Calu3 (cell line): Measurements from ENCODE around the gene NAIF1. TPM values are rescaled to one million over a fixed set of nuclear protein-coding genes. Genes with fewer than 3 reads are reported as not detected.

Experiments used
- BruUV-seq: library from RNA; stranded (reverse); fragments of 400-500 nt; replicated peaks from 2 replicates; lab custom pipeline; 2021; lab: Mats Ljungman, UMichigan
- CTCF ChIA-PET: fragments of 300-600 bp; sonication (Branson Sonifier 250); formaldehyde crosslinking; loops from one replicate; lab custom pipeline; 2022; ENCODE audit warnings: antibody characterized with exemption; lab: Charles Lee
- DNase-seq: peaks from one replicate; pipeline ENCODE4 v3.0.0; 2022
- H3K27ac Mint-ChIP-seq: one replicate; pipeline ENCODE4 v1.8.0; 2022; ENCODE audit warnings: mixed read lengths; ENCODE audit not compliant: unreplicated experiment
- H3K27me3 Mint-ChIP-seq: one replicate; pipeline ENCODE4 v1.8.0; 2022; ENCODE audit warnings: mixed read lengths; ENCODE audit not compliant: unreplicated experiment
- H3K36me3 Mint-ChIP-seq: one replicate; pipeline ENCODE4 v1.8.0; 2022; ENCODE audit warnings: mild to moderate bottlenecking, moderate library complexity, mixed read lengths; ENCODE audit not compliant: insufficient read depth, unreplicated experiment
- H3K4me1 Mint-ChIP-seq: one replicate; pipeline ENCODE4 v1.8.0; 2022; ENCODE audit warnings: mild to moderate bottlenecking, low read depth, mixed read lengths; ENCODE audit not compliant: unreplicated experiment
- H3K4me3 Mint-ChIP-seq: one replicate; pipeline ENCODE4 v1.8.0; 2022; ENCODE audit warnings: mild to moderate bottlenecking, low read depth, moderate library complexity, mixed read lengths; ENCODE audit not compliant: unreplicated experiment
- H3K9me3 Mint-ChIP-seq: one replicate; pipeline ENCODE4 v1.8.0; 2022; ENCODE audit warnings: low read depth, mixed read lengths; ENCODE audit not compliant: unreplicated experiment
- CTCF ChIP-seq: fragments of 200-600 bp; IDR thresholded peaks from one replicate; pipeline ENCODE4 v1.8.0; 2022; ENCODE audit warnings: antibody characterized with exemption; ENCODE audit not compliant: unreplicated experiment
- intact Hi-C: fragments of 100-400 bp; cut with micrococcal nuclease; formaldehyde crosslinking; loops from one replicate; pipeline ENCODE4 v1.10.0; 2022; ENCODE audit not compliant: unreplicated experiment
- total RNA-seq: library from RNA; stranded (reverse); gene quantifications from 2 replicates; pipeline ENCODE4 v1.2.3, GENCODE V29; 2022

The NAIF1 gene
- total RNA-seq, 1 experiment from 2014 or later: 9.0 TPM

- Mint-ChIP-seq H3K27me3 (no peaks in the 10 kb centered on the region), H3K4me1 (peaks cover 23% of the 10 kb centered on the region), H3K36me3 (peaks cover 12% of the 10 kb centered on the region), H3K4me3 (no peak overlapping the region), H3K9me3 (no peaks in the 10 kb centered on the region), H3K27ac (no peak overlapping the region)
- no peak for TF ChIP-seq CTCF
- intact Hi-C loops: no loop called here
- no peak for DNase-seq
- CTCF ChIA-PET: interaction anchor here (0.8 to 1.2 kb wide), 2 partner anchors 11 to 15 kb away, joined by 3 read pairs; no protein-coding TSS in a partner anchor
- no TSS peak for BruUV-seq
These were observed 9.3 kb downstream of the NAIF1 start for GRCh38 chr9:128057724-128058409.

GRCh38 chr9:128056887-128057723, 10.0 kb downstream of the NAIF1 start:
- DNase-seq: no peak
- CTCF ChIA-PET: interaction anchor here (0.6 to 1.3 kb wide), 3 partner anchors 9 to 41 kb away, joined by 3 to 4 read pairs (median 3); no protein-coding TSS in a partner anchor
- Mint-ChIP-seq H3K4me3 (no peak overlapping the region), H3K9me3 (no peaks in the 10 kb centered on the region), H3K27ac (no peak overlapping the region), H3K27me3 (no peaks in the 10 kb centered on the region), H3K36me3 (peaks cover 13% of the 10 kb centered on the region), H3K4me1 (peaks cover 23% of the 10 kb centered on the region)
- intact Hi-C loops: no loop called here
- TF ChIP-seq CTCF: no peak
- BruUV-seq: no TSS peak

- Mint-ChIP-seq H3K36me3 (peaks cover 21% of the 10 kb centered on the region), H3K4me3 (no peak overlapping the region), H3K27ac (no peak overlapping the region), H3K4me1 (peaks cover 23% of the 10 kb centered on the region), H3K27me3 (no peaks in the 10 kb centered on the region), H3K9me3 (no peaks in the 10 kb centered on the region)
- CTCF ChIA-PET: interaction anchor here (1.3 kb wide), 1 partner anchor 42 kb away, joined by 4 read pairs; no protein-coding TSS in a partner anchor
- no TSS peak for BruUV-seq
- no peak for TF ChIP-seq CTCF
- DNase-seq: no peak
- intact Hi-C loops: no loop called here
These were observed 11.0 kb downstream of the NAIF1 start for GRCh38 chr9:128056086-128056485.

- H3K27ac Mint-ChIP-seq: no peak overlapping the region
- no TSS peak for BruUV-seq
- H3K9me3 Mint-ChIP-seq: no peaks in the 10 kb centered on the region
- DNase-seq: no peak
- peaks cover 27% of the 10 kb centered on the region for H3K36me3 Mint-ChIP-seq
- intact Hi-C loops: no loop called here
- peaks cover 23% of the 10 kb centered on the region for H3K4me1 Mint-ChIP-seq
- CTCF ChIA-PET: interaction anchor here (1.3 kb wide), 1 partner anchor 43 kb away, joined by 4 read pairs; no protein-coding TSS in a partner anchor
- no peak for TF ChIP-seq CTCF
- H3K27me3 Mint-ChIP-seq: no peaks in the 10 kb centered on the region
- no peak overlapping the region for H3K4me3 Mint-ChIP-seq
These were observed 11.6 kb downstream of the NAIF1 start for GRCh38 chr9:128055344-128056040.
